ENCODE measurements around the gene CFAP298.
A peak's percentile ranks its signal among the peaks of the same experiment; 100 is the strongest.
"Not testable (repeated sequence)": the region's sequence is repeated elsewhere in the genome, so short reads cannot be mapped to it uniquely, and the experiment has no call there.

Gene CFAP298

GRCh38 chr21:32612075-32612998, at the start of gene CFAP298:
Gene CFAP298 (minus strand): TSS chr21:32612377. CDS start chr21:32612243, 134 bp downstream.
- DNase-seq (ENCODE audit: low spot score): peak; percentile 81

GRCh38 chr21:32661026-32661782, 49.0 kb upstream of the CFAP298 start:
- DNase-seq (ENCODE audit: low spot score): not testable (repeated sequence)

- no peak for DNase-seq (ENCODE audit: low spot score)
These were observed 46.3 kb upstream of the CFAP298 start for GRCh38 chr21:32658524-32658923.

GRCh38 chr21:32653326-32653901, 41.2 kb upstream of the CFAP298 start:
- peak; percentile 25 for DNase-seq (ENCODE audit: low spot score)

GRCh38 chr21:32648165-32648564, 36.0 kb upstream of the CFAP298 start:
- no peak for DNase-seq (ENCODE audit: low spot score)

- no peak for DNase-seq (ENCODE audit: low spot score)
These were observed 33.3 kb upstream of the CFAP298 start for GRCh38 chr21:32645261-32646182.

GRCh38 chr21:32641710-32642698, 29.8 kb upstream of the CFAP298 start:
- DNase-seq (ENCODE audit: low spot score): no peak

GRCh38 chr21:32626621-32627196, 14.5 kb upstream of the CFAP298 start:
- DNase-seq (ENCODE audit: low spot score): no peak

GRCh38 chr21:32618218-32618617, 6.0 kb upstream of the CFAP298 start:
- not testable (repeated sequence) for DNase-seq (ENCODE audit: low spot score)

- DNase-seq (ENCODE audit: low spot score): no peak
These were observed 1.4 kb upstream of the CFAP298 start for GRCh38 chr21:32613436-32614043.

GRCh38 chr21:32612999-32613337, 791 bp upstream of the CFAP298 start:
- no peak for DNase-seq (ENCODE audit: low spot score)

- DNase-seq (ENCODE audit: low spot score): peak; percentile 68
These were observed 643 bp downstream of the CFAP298 start for GRCh38 chr21:32611471-32611997.

- not testable (repeated sequence) for DNase-seq (ENCODE audit: low spot score)
These were observed 1.2 kb downstream of the CFAP298 start for GRCh38 chr21:32610940-32611339.

- no peak for DNase-seq (ENCODE audit: low spot score)
These were observed 3.3 kb downstream of the CFAP298 start for GRCh38 chr21:32608851-32609250.

GRCh38 chr21:32605469-32605868, 6.7 kb downstream of the CFAP298 start:
- no peak for DNase-seq (ENCODE audit: low spot score)

- DNase-seq (ENCODE audit: low spot score): no peak
These were observed 7.7 kb downstream of the CFAP298 start for GRCh38 chr21:32604464-32604863.

GRCh38 chr21:32603131-32603530, 9.0 kb downstream of the CFAP298 start:
- DNase-seq (ENCODE audit: low spot score): no peak

GRCh38 chr21:32602099-32602498, 10.1 kb downstream of the CFAP298 start:
- no peak for DNase-seq (ENCODE audit: low spot score)

- DNase-seq (ENCODE audit: low spot score): no peak
These were observed 12.7 kb downstream of the CFAP298 start for GRCh38 chr21:32599526-32599925.
